Loucy (cell line): ENCODE results near the gene VPS8.

Experiments
- EZH2phosphoT487 ChIP-seq: fragments of 200-600 bp; IDR thresholded peaks from 2 replicates; pipeline ENCODE4 v1.6.1; 2018; ENCODE audit warnings: antibody characterized with exemption, mild to moderate bottlenecking, moderate library complexity, borderline replicate concordance
- TF ChIP-seq, protein P1 (sequence below): fragments of 200-600 bp; sonication (generic); conservative IDR thresholded peaks from 2 replicates; pipeline ENCODE4 v1.5.1; 2014; ENCODE audit warnings: mild to moderate bottlenecking, antibody characterized with exemption, low read length

DNA sequence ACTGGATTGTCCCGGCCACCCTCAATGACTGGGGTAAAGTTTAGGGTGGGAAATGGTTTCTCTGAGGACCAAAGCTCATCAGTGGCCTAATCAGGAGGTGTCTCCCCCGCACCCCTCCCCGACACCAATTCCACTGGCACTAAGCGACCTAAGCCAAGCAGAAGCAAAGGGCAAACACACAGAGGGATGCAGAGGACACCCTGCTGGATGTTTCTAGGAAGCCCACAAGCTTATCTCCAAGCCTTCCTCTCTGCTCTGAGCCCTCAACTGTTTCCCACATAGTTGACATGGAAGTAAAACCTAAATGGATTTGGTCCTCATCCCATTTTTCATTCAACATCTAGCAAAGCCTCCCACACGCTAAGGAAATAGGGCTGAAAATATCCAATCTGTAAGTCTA lies 272.4 kb downstream of the VPS8 start:
- TF ChIP-seq, protein P1, sequence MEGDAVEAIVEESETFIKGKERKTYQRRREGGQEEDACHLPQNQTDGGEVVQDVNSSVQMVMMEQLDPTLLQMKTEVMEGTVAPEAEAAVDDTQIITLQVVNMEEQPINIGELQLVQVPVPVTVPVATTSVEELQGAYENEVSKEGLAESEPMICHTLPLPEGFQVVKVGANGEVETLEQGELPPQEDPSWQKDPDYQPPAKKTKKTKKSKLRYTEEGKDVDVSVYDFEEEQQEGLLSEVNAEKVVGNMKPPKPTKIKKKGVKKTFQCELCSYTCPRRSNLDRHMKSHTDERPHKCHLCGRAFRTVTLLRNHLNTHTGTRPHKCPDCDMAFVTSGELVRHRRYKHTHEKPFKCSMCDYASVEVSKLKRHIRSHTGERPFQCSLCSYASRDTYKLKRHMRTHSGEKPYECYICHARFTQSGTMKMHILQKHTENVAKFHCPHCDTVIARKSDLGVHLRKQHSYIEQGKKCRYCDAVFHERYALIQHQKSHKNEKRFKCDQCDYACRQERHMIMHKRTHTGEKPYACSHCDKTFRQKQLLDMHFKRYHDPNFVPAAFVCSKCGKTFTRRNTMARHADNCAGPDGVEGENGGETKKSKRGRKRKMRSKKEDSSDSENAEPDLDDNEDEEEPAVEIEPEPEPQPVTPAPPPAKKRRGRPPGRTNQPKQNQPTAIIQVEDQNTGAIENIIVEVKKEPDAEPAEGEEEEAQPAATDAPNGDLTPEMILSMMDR, result no peak
- TF ChIP-seq EZH2phosphoT487, result no peak
